HG02943 (cell line): ENCODE results near the gene DISC1.
"Not testable (repeated sequence)": the region's sequence is repeated elsewhere in the genome, so short reads cannot be mapped to it uniquely, and the experiment has no call there.

Source experiments
- ATAC-seq: cut with Tn5 transposase; IDR thresholded peaks from one replicate; pipeline ENCODE4 v1.9.1; 2021; ENCODE audit warnings: mild to moderate bottlenecking, low read depth, moderate library complexity; ENCODE audit not compliant: unreplicated experiment

The DISC1 gene

DNA sequence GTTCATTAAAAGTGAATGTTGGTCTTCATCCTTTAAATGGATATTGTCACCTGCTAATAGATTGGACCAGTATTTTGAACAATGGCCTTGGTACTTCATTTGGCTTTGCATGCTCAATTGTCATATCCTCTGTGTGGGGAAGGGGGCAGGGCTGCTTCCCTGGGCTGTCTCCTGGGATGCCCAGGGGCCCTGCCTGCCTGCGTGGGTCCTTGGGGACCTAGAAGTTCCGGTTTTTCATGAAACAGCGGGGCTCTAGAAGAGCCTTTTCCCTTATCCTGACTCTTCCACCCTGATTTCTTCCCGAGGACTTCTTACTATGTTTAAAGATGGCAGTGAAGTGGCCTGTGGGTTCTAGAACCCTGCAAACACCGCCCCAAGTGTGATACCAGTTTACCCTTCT lies 97.5 kb downstream of the DISC1 start:
- no peak for ATAC-seq

DNA sequence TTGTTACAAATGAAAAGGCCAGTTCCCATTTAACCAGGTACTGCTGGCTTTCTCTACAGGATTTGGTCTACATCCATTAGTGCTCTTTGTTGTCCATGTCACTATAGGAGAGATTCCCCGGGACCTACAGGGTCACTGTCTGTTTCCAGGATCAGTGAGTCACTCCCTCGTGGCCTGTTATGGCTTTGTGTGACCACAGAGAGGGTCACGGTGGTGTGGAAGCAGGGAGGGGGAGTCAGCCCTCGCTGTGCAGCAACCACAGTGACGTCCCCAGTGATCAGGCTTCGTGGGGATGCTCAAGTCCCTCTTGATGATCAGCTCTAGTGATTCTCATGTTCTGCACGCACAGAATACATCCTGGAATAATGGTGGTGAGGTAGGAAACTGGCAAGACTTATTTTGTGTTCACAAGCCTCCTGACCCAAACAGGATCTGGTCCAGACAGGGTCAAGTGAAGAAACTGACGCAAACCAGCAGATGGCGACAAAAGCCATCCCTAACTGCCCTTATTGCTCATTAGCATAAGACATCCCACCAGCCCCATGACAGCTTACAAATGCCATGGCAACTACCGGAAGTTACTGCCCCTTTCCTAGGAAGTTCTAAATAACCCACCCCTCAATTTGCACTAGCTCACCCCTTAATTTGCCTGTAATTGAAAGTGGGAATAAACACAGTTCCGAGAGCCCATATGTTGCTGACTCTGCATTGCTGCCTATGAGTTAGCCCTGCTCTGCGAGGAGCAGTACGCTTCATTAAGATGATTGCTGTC lies 98.5 kb downstream of the DISC1 start:
- no peak for ATAC-seq

DNA sequence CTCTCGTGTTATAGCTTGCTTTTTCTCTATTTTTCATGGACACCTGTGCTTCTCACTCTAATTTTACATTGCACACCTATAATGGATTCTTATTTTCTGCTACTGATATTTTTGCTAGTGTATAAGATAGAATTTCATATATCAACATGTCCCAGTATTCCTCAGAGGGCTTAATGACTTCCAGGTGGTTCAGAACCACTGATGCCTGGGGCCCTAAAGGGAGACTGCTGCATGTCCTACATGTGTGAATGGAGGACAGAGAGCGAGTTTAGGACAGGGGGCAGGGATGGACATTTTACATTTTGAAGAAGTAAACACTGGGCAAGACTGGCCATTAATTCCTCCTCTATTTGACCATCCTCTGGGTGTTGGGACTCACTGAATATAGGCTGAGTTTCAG lies 100.6 kb downstream of the DISC1 start:
- no peak for ATAC-seq

DNA sequence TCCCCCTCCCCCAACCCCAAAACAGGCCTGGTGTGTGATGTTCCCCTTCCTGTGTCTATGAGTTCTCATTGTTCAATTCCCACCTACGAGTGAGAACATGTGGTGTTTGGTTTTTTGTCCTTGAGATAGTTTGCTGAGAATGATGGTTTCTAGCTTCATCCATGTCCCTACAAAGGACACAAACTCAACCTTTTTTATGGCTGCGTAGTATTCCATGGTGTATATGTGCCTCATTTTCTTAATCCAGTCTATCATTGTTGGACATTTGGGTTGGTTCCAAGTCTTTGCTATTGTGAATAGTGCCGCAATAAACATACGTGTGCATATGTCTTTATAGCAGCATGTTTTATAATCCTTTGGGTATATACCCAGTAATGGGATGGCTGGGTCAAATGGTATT lies 102.4 kb downstream of the DISC1 start:
- not testable (repeated sequence) for ATAC-seq

DNA sequence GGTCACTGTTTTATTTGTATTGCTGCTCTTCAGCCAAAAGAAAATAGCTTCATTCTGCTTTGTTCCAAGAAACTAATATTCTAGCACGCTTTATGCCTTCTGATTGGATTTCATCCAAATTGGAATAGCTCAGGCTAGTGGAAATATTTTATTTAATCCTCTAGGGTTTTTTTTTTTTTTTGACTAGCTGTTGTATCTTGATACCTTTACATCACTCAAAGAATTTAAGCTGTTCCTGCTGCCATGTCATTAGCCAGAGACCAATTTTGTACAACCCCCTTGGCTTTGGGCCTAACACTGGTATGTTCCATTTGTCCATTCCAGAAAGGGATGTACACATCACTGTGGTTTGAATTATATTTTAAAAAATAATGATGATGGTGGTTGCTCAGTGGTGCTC lies 103.0 kb downstream of the DISC1 start:
- ATAC-seq: no peak

DNA sequence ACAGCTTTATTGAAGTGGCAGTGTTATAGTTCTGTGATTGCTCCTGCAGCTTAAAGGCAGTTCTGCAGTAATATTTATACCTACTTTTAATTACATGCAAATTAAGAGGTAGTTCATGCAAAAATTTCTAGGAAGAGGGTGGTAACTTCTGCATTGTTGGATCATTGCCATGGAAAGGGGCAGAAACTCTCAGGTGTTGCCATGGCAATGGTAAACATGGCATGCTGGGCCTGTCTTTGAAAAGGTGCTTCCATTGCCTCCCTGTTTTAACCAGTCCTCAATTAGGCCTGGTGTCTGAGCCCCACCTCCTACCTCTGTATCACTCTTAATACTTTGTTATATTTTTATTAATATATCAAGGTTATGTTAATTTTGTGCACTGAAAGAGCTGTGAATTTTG lies 104.7 kb downstream of the DISC1 start:
- ATAC-seq: no peak

DNA sequence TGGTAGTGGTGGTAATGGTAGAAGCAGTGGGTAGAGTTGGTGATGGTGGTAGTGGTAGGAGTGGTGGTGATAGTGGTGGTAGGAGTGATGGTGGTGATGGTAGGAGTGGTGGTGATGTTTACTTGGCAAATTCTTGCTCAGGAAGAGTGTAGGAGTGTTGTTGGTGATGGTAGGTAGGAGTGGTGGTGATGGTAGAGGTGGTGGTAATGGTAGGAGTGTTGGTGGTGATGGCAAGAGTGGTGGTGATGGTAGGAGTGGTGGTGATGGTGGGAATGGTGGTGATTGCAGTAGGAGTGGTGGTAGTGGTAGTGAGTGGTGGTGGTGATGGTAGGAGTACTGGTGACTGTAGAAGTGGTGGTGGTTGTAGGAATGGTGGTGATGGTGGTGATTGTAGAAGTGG lies 106.5 kb downstream of the DISC1 start:
- ATAC-seq: no peak

DNA sequence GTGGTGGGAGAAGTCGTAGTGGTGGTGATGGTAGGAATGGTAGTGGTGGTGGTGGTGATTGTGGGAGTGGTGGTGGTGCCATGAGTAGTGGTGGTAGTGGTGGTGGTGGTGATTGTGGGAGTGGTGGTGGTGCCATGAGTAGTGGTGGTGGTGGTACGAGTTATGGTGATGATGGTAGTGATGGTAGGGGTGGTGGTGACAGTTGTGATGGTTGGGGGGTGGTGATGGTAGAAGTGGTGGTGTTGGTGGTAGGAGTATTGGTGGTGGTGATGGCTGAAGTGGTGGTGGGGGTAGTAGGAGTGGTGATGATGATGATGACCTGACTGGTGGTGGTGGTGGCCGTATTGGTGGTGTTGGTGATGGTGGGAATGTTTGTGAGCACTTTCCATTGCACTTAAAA lies 107.1 kb downstream of the DISC1 start:
- ATAC-seq: no peak

DNA sequence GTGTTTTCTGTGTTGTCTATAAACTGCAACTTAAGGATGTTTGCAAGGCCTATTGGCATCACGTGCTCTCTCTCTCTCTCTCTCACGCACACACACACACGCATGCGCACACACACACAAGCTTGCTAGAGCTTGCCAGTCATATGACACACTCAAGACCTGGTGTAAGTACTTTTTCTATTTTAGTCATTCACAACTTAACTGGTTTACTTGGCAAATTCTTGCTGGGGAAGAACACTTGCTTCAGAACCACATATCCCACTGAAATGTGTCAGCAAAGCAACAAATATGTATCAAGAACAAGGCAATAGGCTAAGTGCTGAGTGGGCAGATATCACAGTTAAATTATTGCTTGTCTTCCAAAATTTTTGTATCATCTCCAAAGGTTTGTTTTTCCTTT lies 107.8 kb downstream of the DISC1 start:
- ATAC-seq: no peak

DNA sequence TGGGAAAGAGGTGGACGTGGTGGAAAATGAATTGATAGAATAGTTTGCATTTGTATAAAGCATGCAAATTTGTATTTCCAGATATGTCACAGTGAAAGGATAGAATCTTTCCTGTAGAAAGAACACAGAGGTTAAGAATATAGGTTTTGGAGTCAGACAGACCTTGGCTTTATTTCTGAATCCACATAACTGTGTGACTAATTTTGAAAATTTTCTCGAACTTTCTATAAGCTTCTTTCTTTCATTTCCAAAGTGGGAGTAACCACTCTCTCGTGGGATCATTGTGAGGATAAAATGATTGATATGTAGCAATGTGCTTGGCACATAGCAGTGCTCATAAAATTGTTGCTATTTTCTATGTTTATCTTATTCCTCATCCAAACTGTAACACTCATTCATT lies 108.8 kb downstream of the DISC1 start:
- ATAC-seq: no peak

DNA sequence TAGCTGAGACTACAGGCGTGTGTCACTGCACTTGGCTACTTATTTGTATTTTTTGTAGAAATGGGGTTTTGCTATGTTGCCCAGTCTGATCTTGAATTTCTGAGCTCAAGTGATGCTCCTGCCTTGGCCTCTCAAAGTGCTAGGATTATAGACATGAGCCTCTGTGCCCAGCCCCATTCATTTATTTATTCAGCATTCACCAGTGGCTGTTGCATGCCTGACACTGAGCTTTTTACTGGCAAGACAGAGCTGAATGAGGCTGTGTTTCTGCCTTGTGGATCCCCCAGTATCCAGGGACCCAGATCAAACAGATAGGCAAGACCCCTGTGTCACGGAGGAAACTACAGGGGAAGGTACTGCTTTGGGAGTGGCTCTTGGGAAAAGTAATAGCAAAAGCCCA lies 109.4 kb downstream of the DISC1 start:
- no peak for ATAC-seq

DNA sequence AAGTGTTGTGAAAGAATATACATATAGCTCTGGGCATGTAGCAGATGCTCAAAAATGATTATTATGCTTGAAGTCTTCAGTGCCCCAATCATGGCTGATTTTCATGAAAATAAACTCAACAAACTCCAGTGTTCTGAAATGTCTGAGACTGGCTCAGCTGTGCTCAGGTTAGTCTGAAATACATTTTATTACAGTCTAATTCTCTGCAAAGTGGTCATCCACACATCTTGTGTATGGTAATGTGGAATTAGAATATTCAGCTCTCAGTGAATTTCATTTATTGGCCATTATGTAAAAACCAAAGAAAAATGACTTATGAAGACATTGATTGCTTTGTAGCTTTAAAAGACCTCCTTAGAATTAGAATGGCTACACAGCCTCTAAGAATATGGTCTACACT lies 109.9 kb downstream of the DISC1 start:
- ATAC-seq: no peak

DNA sequence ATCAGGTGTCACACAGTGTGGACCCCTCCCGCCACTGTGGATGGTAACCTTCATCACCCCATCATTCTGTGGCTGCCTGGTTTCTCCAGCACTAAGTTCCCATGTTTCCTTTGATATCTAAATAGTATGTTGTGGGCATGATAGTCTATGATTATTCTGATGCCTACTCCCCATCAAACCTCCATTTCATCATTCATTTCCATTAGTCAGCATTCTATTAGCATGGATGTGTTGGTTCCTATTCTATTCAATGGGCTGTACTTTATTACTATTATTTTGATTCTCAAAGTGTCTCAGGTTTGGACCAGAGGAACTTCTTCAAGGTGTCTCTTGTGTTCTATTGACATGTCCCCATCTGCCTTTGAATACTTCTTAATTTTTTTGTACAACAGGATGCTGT lies 112.0 kb downstream of the DISC1 start:
- no peak for ATAC-seq

DNA sequence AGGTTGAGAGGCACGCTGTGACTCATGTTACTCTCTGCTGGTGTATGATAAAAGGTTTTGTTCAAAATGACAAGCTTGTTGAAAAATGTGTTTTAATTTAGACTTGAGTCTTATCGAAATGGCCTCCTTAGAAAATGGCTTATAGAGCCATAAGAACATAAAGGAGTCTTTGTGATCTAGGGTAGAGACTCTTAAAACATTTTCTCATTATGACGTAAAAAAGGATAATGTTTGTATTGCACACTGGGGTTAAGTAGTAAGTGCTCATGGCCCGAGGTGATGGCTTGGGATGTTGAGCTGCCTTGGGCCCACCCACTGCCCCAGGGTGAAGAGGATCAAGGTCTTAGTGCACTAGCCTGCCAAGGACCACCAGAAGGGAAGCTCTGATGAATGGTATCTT lies 117.4 kb downstream of the DISC1 start:
- no peak for ATAC-seq

DNA sequence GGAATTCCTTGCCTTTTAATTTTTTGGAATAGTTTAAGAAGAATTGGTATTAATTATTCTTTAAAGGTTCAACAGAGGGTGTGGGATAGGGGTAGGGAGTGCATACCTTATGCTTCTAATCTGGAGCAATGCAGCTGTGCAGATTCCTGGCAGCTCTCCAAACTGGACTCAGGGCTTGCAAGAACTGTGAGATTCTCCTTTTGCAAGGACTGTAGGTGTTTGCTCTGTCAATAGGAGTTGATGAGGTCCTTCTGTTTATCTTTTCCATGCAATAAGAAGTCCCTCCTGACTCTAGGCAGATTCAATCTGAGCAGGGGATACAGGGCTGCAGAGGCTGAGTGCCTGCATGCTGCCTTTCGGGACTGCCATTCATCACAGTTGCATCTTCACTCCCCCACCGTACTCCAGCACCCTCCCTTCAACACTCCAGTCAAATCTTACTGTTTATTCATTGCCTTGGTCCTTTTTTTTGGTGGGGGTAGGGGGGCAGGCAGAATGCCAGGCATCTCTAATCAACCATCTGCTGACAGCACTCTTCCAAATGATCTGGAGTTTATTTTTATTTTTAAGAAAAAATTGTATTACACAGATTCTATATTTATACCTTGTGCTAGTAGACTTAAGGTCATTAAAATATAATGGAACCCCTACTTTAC lies 122.3 kb downstream of the DISC1 start:
- no peak for ATAC-seq

DNA sequence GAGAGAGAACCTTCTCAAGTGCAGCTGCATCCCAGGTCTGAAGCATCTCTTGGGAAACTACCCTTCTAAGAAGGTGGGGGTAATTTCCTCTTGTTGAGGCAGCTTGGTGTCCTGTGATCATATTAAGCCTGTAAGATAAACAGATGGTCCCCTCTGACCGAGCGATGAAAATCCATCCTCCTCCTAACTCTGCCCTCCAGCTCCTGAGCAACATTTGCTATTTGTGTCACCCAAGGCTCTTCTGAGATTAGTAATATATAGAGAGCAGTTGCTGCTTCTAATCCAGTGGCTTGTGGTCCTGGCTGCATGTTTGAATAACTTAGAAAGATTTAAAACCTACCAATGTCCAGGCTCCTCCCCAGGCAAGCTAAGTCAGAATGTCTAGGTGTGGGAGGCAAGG lies 123.7 kb downstream of the DISC1 start:
- no peak for ATAC-seq

DNA sequence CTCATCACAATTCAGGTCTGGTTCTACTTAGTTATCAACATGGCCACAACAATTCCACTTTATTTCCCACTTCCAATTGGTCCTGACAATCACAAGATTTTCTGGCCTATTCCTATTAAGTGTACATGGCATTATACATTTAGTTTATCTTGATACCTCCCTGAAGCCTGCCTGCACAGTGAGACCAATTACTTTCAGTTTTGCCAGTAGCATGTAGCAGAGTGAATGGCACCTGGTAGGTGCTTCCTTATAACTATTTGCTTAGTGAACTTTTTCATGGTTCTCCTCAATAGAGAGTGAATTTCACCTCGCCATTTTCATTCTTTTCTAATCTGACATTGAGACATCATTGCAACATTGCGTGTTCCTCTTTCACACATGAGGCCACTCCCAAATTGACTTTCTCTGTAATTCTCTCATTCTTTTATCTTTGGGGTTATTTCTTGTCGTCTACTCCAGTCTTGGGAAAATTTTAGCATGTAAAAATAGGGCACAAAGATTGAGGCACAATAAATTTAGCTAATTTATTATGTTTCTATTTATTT lies 124.3 kb downstream of the DISC1 start:
- ATAC-seq: no peak

DNA sequence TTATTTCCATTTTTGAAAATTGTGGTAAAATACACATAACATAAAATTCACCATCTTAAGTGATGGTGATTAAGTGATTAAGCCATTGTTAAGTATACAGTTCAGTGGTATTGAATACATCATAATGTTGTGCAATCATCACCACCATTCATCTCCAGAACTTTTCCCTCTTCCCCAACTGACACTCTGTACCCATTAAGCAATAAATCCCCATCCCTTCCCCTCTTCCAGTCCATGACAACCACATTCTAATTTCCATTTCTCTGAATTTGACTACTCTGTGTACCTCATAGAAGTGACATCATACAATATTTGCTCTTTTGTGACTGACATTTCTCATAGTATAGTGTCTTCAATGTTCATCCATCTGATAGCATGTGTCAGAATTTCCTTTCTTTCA lies 124.8 kb downstream of the DISC1 start:
- ATAC-seq: no peak

DNA sequence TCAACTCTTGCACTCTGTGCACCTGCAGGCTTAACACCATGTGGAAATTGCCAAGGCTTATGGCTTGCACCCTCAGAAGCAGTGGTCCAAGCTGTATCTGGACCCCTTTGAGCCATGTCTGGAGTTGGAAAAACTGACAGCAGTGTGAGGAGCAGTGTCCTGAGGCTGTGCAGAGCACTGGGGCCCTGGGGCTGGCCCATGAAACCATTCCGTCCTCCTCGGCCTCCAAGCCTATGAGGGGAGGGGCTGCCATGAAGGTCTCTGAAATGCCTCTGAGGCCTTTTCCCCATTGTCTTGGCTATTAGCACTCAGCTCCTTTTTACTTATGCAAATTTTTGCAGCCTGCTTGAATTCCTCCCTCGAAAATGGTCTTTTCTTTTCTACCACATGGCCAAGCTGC lies 126.7 kb downstream of the DISC1 start:
- ATAC-seq: no peak

DNA sequence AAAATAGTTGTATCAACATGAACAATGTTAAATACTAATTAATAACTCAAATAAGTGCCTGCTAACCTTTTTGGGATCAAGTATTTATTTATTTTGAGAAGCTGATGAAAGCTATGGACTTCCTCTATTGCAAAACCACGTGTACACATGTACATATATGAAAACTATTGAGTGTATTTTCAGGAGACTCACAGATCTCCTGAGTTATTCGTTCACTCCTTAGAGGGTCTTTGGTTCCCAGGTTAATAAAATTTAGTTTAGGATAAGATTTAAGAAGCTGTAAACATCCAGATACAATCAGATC lies 130.5 kb downstream of the DISC1 start:
- no peak for ATAC-seq

DNA sequence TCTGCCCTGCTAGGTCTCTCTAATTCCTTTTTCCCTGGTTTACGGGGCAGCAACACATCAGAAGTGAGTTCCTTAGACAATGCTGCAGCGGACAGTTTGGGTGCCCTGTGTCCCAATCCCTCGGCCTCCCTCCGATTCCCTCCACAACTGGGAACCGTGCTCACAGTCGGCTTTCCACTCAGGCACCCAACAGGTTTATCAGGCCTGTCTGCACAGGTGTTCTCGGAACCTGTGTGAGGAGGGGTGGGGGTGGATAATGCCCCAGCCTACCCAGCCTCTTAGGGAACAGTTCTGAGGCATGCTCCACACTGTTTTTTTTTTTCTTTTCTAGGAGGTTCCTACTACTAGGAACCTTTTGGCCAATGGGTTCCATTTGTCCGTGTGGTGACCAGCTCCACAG lies 131.2 kb downstream of the DISC1 start:
- no peak for ATAC-seq

DNA sequence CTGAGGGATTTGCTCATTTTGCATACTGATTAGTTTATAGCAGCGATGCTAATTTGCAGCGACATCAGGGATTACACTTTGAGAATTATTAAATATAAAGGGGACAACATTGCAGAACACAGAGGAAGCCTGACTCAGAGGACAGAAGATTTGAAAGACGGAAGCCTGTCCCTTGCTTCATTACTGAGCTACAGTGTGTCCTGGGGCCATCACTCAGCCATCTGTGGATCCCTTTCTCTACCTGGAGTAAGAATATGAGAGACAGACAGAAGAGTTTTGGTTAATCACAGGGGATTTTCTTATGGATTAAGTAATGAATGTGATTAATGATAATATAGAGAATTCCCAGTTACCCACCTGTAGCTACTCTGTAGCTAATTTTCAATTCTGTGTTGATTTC lies 134.7 kb downstream of the DISC1 start:
- ATAC-seq: no peak
